ENCODE measurements around the gene LY86.

Gene LY86

DNA sequence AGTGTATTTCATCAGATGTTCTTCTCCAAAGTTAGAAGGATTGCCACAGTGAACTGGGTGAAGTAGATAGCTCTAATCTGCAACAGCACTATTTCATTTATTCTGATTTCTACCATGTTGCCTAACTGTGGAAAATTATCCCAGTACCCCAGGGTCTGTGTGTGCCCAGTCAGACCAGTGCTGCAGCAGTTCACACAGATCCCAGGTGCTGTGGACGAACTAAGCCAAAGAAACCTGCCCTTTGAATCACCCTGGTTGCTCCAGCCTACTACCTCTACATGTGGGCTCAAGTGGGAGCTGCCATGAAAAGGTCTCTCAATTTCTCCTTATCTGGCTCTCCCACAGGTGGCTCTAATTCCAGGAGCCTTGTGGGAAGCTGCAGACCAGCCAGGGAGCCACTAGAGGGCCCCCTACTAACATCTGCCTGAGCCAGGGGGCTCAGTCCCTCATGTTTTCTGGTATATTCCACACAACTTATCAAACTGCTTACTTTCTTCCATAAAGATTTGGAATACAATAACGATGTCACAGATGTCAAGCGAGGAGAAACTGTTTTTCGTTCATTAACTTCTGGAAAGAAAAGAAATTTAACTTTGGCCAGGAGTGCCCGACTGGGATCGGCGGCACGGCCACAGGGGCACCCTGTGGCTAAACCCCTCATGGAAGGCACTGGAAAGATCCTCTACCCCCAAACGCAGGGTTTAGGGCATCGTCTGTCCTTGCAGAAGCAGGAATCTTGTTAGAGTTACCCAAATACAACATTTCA, 31.6 kb upstream of the LY86 start:
- H3K4me1 ChIP-seq (ENCODE audit: insufficient read depth, poor library complexity, severe bottlenecking), result peaks cover 21% of the 10 kb centered on the region
- no peaks in the 10 kb centered on the region for H3K36me3 ChIP-seq (ENCODE audit: low read depth)
- no peak overlapping the region for H3K4me3 ChIP-seq (ENCODE audit: severe bottlenecking)
- TF ChIP-seq, protein P1, sequence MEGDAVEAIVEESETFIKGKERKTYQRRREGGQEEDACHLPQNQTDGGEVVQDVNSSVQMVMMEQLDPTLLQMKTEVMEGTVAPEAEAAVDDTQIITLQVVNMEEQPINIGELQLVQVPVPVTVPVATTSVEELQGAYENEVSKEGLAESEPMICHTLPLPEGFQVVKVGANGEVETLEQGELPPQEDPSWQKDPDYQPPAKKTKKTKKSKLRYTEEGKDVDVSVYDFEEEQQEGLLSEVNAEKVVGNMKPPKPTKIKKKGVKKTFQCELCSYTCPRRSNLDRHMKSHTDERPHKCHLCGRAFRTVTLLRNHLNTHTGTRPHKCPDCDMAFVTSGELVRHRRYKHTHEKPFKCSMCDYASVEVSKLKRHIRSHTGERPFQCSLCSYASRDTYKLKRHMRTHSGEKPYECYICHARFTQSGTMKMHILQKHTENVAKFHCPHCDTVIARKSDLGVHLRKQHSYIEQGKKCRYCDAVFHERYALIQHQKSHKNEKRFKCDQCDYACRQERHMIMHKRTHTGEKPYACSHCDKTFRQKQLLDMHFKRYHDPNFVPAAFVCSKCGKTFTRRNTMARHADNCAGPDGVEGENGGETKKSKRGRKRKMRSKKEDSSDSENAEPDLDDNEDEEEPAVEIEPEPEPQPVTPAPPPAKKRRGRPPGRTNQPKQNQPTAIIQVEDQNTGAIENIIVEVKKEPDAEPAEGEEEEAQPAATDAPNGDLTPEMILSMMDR (IDR thresholded peaks at IDR 0.05; ENCODE audit: poor library complexity, severe bottlenecking), result peak; percentile 84
- H3K27me3 ChIP-seq (ENCODE audit: insufficient read depth, poor library complexity, severe bottlenecking), result no peaks in the 10 kb centered on the region
- ATAC-seq (ENCODE audit: low read depth) (no peak; the same call in 2 of the 3 replicates), DNase-seq (ENCODE audit: low spot score) (no peak)
- peak overlapping the region; percentile 34 for H3K27ac ChIP-seq (ENCODE audit: poor library complexity, severe bottlenecking)
- no peaks in the 10 kb centered on the region for H3K9me3 ChIP-seq (ENCODE audit: severe bottlenecking)

DNA sequence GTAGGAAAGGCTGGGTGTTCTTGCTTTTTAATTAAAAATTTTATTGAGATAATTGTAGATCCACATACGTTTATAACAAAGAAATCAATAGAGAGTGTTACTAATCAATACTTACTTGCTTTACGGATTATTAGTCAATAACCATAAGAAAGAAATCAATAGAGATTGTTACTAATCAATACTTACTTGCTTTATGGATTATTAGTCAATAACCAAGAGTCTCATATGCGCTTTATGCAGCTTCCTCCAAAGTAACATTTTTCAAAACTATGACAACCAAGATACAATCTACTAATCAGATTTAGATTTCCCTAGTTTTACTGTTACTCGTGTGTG, 31.0 kb upstream of the LY86 start:
- Histone ChIP-seq H3K27ac (ENCODE audit: poor library complexity, severe bottlenecking) (peak overlapping the region; percentile 34), H3K4me1 (ENCODE audit: insufficient read depth, poor library complexity, severe bottlenecking) (peaks cover 21% of the 10 kb centered on the region), H3K9me3 (ENCODE audit: severe bottlenecking) (no peaks in the 10 kb centered on the region), H3K36me3 (ENCODE audit: low read depth) (no peaks in the 10 kb centered on the region), H3K27me3 (ENCODE audit: insufficient read depth, poor library complexity, severe bottlenecking) (no peaks in the 10 kb centered on the region), H3K4me3 (ENCODE audit: severe bottlenecking) (no peak overlapping the region)
- TF ChIP-seq, protein P1 (IDR thresholded peaks at IDR 0.05; ENCODE audit: poor library complexity, severe bottlenecking), result no peak
- no peak for DNase-seq (ENCODE audit: low spot score)
- ATAC-seq (ENCODE audit: low read depth), result no peak

DNA sequence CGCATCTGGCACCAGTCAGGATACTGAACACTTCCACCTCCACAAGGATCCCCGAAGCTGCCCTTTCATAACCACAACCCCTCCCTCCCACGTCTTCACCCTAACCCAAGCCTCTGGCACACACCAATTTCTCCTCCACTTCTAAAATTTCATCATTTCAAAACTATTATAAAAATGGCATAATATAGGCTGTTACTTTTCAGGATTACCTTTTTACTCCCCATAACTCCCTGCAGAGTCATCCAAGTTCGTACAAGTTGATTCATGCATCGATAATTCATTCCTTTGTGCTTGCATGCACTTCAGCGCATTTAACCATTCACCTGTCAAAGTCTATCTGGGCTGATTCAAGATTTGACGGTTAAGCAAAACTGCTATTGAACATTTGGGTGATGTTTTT, 30.6 kb upstream of the LY86 start:
- TF ChIP-seq, protein P1 (IDR thresholded peaks at IDR 0.05; ENCODE audit: poor library complexity, severe bottlenecking), result no peak
- no peaks in the 10 kb centered on the region for H3K9me3 ChIP-seq (ENCODE audit: severe bottlenecking)
- no peaks in the 10 kb centered on the region for H3K27me3 ChIP-seq (ENCODE audit: insufficient read depth, poor library complexity, severe bottlenecking)
- H3K27ac ChIP-seq (ENCODE audit: poor library complexity, severe bottlenecking), result peak overlapping the region; percentile 34
- H3K4me3 ChIP-seq (ENCODE audit: severe bottlenecking), result no peak overlapping the region
- DNase-seq (ENCODE audit: low spot score), result no peak
- H3K36me3 ChIP-seq (ENCODE audit: low read depth), result no peaks in the 10 kb centered on the region
- H3K4me1 ChIP-seq (ENCODE audit: insufficient read depth, poor library complexity, severe bottlenecking), result peaks cover 21% of the 10 kb centered on the region
- ATAC-seq (ENCODE audit: low read depth), result peak; percentile 92

DNA sequence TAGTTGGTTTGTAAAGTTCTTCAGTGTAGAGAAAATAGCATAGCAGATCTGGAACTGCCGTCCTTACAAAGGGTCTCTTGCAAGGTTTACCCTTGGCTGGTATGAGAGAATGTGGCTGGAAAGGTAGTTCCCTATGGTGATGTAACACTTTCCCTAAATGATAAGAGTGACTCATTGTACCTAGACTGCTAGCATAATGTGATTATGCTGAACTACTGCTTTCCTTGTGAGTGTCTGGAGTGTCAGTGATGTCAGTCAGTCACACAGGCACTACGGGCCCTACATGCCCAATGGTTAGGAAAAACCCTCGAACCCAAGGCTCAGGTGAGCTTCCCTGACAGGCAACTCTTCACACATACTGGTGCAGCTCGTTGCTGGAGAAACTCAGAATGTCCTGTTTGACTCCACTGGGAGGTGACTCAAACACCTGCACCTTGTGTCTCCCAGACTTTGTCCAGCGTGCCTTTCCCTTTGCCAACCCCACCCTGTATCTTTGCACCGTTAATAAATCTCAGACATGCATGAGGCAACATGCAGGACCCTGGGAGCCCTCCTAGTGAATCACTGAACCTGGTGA, 28.4 kb upstream of the LY86 start:
- H3K36me3 ChIP-seq (ENCODE audit: low read depth), result no peaks in the 10 kb centered on the region
- H3K9me3 ChIP-seq (ENCODE audit: severe bottlenecking), result no peaks in the 10 kb centered on the region
- ATAC-seq (ENCODE audit: low read depth) (no peak), DNase-seq (ENCODE audit: low spot score) (no peak)
- H3K27ac ChIP-seq (ENCODE audit: poor library complexity, severe bottlenecking), result no peak overlapping the region
- H3K4me3 ChIP-seq (ENCODE audit: severe bottlenecking), result no peak overlapping the region
- peaks cover 21% of the 10 kb centered on the region for H3K4me1 ChIP-seq (ENCODE audit: insufficient read depth, poor library complexity, severe bottlenecking)
- H3K27me3 ChIP-seq (ENCODE audit: insufficient read depth, poor library complexity, severe bottlenecking), result no peaks in the 10 kb centered on the region
- TF ChIP-seq, protein P1 (IDR thresholded peaks at IDR 0.05; ENCODE audit: poor library complexity, severe bottlenecking), result no peak

DNA sequence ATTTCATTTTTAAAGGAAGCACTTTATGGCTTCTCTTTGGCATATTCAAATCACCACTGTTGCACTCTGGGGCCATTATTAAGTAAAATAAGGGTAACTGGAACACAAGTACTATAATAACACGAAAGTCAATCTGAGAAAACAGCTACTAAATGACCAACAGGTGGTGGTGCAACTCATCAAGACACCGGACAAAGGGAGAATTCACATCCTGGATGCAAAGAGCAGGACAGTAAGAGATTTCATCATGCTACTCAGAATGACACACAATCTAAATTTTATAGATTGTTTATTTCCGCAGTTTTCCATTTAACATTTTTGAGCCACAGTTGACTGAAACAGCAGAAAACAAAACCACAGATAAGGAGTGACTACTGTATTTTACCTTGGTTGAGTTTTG, 27.6 kb upstream of the LY86 start:
- Histone ChIP-seq H3K4me1 (ENCODE audit: insufficient read depth, poor library complexity, severe bottlenecking) (peaks cover 21% of the 10 kb centered on the region), H3K36me3 (ENCODE audit: low read depth) (no peaks in the 10 kb centered on the region), H3K4me3 (ENCODE audit: severe bottlenecking) (no peak overlapping the region), H3K27ac (ENCODE audit: poor library complexity, severe bottlenecking) (no peak overlapping the region), H3K9me3 (ENCODE audit: severe bottlenecking) (no peaks in the 10 kb centered on the region), H3K27me3 (ENCODE audit: insufficient read depth, poor library complexity, severe bottlenecking) (no peaks in the 10 kb centered on the region)
- TF ChIP-seq, protein P1 (IDR thresholded peaks at IDR 0.05; ENCODE audit: poor library complexity, severe bottlenecking), result no peak
- ATAC-seq (ENCODE audit: low read depth), result no peak
- DNase-seq (ENCODE audit: low spot score), result no peak

Data from RWPE2 (cell line).